ENCODE data around the gene LINGO1.

Gene LINGO1

DNA sequence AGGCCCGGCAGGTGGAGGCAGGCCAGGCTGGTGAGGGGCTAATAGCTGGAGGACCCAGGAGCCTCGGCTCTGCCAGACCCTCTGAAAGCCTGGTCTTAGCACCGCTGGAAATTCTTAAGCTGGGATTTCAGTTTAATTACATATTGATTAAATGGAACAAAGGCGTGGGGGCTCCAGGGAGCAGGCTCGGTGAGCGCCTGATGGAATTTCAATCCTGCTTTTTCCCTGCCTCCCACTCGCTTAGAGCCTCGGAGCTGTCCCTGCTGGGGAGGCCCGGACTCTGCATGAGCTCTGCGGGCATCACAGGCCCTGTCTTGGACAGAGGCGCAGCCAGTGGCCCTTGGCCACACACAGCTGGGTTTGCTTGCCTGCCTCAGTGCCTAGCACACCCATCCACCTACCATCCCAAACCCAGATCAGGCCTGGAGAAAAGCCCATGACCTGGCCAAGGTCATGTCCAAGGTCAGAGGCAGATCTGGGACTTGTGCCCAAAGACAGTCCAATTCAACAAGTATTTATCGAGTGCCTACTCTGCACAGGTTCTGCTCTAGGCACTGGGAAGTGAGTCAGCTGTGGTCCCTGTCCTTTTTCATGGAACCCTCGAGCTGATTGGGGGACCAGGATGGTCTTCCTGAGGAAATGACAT is 40.6 kb downstream of the LINGO1 start:
- TF ChIP-seq, protein P1, sequence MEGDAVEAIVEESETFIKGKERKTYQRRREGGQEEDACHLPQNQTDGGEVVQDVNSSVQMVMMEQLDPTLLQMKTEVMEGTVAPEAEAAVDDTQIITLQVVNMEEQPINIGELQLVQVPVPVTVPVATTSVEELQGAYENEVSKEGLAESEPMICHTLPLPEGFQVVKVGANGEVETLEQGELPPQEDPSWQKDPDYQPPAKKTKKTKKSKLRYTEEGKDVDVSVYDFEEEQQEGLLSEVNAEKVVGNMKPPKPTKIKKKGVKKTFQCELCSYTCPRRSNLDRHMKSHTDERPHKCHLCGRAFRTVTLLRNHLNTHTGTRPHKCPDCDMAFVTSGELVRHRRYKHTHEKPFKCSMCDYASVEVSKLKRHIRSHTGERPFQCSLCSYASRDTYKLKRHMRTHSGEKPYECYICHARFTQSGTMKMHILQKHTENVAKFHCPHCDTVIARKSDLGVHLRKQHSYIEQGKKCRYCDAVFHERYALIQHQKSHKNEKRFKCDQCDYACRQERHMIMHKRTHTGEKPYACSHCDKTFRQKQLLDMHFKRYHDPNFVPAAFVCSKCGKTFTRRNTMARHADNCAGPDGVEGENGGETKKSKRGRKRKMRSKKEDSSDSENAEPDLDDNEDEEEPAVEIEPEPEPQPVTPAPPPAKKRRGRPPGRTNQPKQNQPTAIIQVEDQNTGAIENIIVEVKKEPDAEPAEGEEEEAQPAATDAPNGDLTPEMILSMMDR (IDR thresholded peaks at IDR 0.05) = no peak
- intact Hi-C loops (cut with DNase I; ENCODE audit: low total_unique reads) = no loop called here

DNA sequence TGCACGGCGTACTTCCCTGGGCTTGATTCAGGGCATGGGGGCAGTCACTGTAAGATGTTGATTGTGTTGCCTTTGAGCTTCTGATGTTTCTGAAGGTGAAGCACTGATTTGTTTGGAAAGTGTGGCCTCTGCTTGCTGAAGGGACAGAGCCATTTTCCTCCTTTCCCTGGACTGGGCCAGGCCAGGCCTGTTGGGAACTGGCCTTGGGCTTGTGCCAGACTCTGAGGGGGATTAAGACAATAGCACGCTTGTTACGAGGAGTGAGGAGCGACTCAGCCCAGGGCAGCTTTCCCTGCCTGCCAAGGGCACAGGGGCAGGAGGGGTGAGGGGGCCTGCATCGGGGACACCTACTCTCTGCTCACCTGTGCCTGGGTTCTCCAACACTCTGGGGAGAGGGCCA is 42.9 kb downstream of the LINGO1 start:
- Histone ChIP-seq H3K4me3 (no peak overlapping the region), H3K36me3 (no peaks in the 10 kb centered on the region), H3K9me3 (no peaks in the 10 kb centered on the region), H3K4me1 (no peaks in the 10 kb centered on the region), H3K27me3 (no peaks in the 10 kb centered on the region), H3K27ac (no peak overlapping the region)
- TF ChIP-seq, protein P1 (IDR thresholded peaks at IDR 0.05) = no peak
- intact Hi-C loops (cut with DNase I; ENCODE audit: low total_unique reads) = no loop called here
- DNase-seq = no peak

More for the DNA sequence above, 40.6 kb downstream of the LINGO1 start:
- H3K4me3 ChIP-seq = no peak overlapping the region
- no peaks in the 10 kb centered on the region for H3K27me3 ChIP-seq
- H3K9me3 ChIP-seq = no peaks in the 10 kb centered on the region
- H3K27ac ChIP-seq = no peak overlapping the region
- no peak for DNase-seq
- no peaks in the 10 kb centered on the region for H3K4me1 ChIP-seq
- H3K36me3 ChIP-seq = no peaks in the 10 kb centered on the region

DNA sequence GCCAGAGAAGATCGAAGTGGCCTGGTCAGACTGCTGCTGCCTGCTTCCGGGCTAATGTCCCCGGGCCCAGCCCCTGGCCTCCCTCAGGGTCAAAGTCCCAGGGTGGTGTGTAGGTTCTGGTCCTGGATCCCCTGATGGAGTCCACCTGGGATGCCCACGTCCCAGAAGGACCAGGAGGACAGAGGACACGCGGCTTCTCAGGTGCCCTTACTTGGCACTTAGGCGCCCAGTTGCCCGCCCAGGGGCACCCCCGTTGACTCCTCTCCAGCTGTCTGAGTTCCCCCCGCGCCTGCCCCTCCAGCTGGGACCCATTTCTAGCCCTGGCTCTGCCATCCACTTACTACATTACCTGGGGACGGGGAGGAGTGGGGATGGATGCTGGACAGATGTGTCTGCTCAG is 44.6 kb downstream of the LINGO1 start:
- Histone ChIP-seq H3K27me3 (peaks cover 0 to 11% of the 10 kb centered on the region in 2 donors), H3K4me3 (no peak overlapping the region), H3K27ac (no peak overlapping the region), H3K36me3 (no peaks in the 10 kb centered on the region), H3K9me3 (no peaks in the 10 kb centered on the region), H3K4me1 (no peaks in the 10 kb centered on the region)
- intact Hi-C loops (cut with DNase I; ENCODE audit: low total_unique reads) = no loop called here
- TF ChIP-seq, protein P1 (IDR thresholded peaks at IDR 0.05) = no peak
- no peak for DNase-seq

DNA sequence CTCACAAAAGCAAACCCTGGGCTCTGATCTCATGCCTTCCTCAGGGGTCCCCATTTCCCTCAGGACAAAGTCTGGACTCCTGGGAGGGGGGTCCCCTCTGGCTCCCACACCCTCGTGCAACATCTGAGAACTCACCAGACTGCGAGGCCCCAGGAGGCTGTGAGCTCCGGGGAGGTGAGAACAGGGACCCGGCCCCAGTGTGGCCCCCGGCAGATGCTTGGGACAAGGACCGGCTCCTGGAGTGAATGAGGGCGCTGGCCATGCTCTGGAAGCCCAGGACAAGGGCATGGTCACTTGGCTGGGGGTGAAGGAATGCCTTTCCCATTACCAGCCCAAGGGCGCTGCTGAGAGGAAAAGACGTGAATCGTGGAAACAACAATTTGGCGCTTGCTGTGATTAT is 48.0 kb downstream of the LINGO1 start:
- Histone ChIP-seq H3K4me1 (peaks cover 0 to 12% (median 5%) of the 10 kb centered on the region in 4 donors), H3K4me3 (no peak overlapping the region), H3K27me3 (peaks cover 0 to 12% of the 10 kb centered on the region in 2 donors), H3K9me3 (no peaks in the 10 kb centered on the region), H3K27ac (no peak overlapping the region), H3K36me3 (no peaks in the 10 kb centered on the region)
- TF ChIP-seq, protein P1 (IDR thresholded peaks at IDR 0.05) = no peak
- intact Hi-C loops (cut with DNase I; ENCODE audit: low total_unique reads) = no loop called here
- no peak for DNase-seq

DNA sequence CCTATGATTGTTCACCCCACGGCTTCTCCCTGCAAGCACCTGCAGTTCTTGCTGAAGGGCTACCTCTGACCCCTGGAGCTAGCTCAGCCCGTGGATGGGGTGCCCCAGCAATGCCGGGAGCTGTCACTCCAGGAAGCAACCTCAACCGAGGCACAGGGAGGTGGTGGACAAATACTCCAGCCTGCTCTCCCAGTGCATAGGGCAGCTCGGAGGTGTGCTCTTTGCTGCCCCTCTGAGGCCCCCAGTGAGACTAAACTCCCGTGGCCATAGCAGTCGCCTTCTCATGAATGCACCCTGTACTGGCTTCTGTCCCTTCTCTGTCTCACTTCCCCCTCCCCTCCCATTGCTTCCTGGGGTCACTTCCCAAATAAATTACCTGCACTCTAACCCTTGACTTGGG is 48.5 kb downstream of the LINGO1 start:
- Histone ChIP-seq H3K27ac (no peak overlapping the region), H3K4me3 (no peak overlapping the region), H3K4me1 (peaks cover 0 to 12% (median 5%) of the 10 kb centered on the region in 4 donors), H3K9me3 (no peaks in the 10 kb centered on the region), H3K27me3 (peaks cover 0 to 12% of the 10 kb centered on the region in 2 donors), H3K36me3 (no peaks in the 10 kb centered on the region)
- TF ChIP-seq, protein P1 (IDR thresholded peaks at IDR 0.05) = no peak
- no peak for DNase-seq
- intact Hi-C loops (cut with DNase I; ENCODE audit: low total_unique reads) = no loop called here
